H54 (cell line): ENCODE results near the gene ANLN.
"Not testable (repeated sequence)": the region's sequence is repeated elsewhere in the genome, so short reads cannot be mapped to it uniquely, and the experiment has no call there.

ENCODE experiments used
- DNase-seq: peaks from one replicate; pipeline ENCODE4 v3.0.0; 2011; ENCODE audit warnings: low spot score, mixed read lengths; ENCODE audit not compliant: insufficient read length
- FAIRE-seq: peaks from 3 replicates; lab custom pipeline; 2011; peaks lifted over from hg19 to GRCh38; lab: Jason Lieb, UNC
- POLR2A ChIP-seq: IDR thresholded peaks from 2 replicates; pipeline ENCODE4 v1.6.1; 2011; ENCODE audit warnings: low read depth, mild to moderate bottlenecking, low read length

The ANLN gene

DNA sequence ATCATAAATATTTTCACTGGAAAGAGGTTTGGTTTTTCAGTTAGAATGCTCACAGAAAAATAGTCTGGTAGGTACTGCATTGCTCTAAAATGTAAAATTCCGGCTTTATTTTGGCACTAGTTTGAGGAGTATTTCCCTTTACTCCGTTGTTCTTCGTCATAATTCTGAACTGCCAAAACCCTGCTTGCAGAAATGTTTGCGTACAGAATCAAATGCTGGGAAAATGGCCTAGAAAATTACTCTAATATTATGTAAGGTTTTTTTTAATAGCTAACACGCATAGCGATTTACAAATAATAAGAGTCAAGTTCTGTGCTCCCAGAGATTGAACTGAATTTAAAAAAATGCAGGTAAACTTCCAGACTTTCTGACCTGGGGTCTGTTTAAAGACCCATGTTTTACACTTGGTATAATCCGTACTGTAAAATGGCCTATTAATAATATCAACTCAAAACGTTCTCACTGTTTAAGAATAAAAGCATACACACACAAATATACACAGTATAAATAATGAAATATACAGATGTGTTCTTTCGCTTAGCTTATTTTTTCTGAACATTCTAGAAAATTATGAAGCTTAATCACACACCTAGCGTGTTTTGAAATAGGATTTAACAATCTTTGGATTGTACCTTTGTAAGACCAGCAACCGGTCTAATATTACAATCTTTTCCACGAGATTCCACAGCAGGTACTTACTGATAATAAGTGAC is 23.5 kb upstream of the ANLN start:
- FAIRE-seq = no peak
- TF ChIP-seq POLR2A = no peak

GRCh38 chr7:36366718-36367560 is 22.7 kb upstream of the ANLN start:
- TF ChIP-seq POLR2A = peak; percentile 62
- peak; percentile 99 for DNase-seq
- FAIRE-seq = peak; percentile 85

More for the DNA sequence above, 23.5 kb upstream of the ANLN start:
- no peak for DNase-seq

GRCh38 chr7:36367561-36368077 is 22.0 kb upstream of the ANLN start:
- no peak for DNase-seq
- no peak for FAIRE-seq
- TF ChIP-seq POLR2A = no peak

DNA sequence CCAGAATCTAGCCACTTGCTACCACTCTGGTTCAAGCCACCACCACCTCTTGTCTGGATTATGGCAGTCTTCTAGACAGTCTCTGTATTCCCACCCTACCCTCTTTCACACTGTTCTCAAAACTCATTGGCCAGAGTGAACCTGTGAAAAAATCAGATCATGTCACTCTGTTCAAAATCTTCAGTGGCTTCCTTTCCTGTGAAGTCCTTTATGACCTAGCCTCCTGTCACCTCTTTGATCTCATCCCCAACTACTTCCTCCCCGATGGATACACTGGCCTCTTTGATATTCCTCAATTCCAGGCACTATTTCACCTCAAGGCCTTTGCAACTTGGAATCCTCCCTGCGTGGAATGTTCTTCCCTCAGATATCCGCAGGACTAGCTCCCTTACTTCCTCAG is 21.2 kb upstream of the ANLN start:
- no peak for TF ChIP-seq POLR2A
- DNase-seq (no peak), FAIRE-seq (no peak)

GRCh38 chr7:36369171-36369570 is 20.5 kb upstream of the ANLN start:
- TF ChIP-seq POLR2A = no peak
- FAIRE-seq (no peak), DNase-seq (no peak)

DNA sequence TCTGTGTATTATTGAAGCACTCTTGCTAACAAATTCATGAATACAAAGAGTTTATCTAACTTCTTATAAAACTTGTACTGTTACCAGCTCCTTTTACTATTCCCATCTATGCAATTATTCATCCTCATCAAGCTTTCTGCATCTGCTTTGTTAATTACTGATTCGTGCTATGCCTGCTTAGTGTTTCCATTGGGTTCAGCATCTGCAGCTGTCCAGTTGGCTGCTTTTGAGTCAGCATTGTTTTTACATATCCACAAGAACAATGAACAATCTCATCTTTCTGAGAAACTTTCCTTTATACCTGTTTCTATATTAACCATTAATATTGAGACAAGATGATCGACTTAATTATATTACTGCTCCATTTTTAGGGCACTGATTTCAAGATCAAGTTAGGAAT is 19.6 kb upstream of the ANLN start:
- DNase-seq (no peak), FAIRE-seq (no peak)
- TF ChIP-seq POLR2A = no peak

GRCh38 chr7:36372156-36372555 is 17.5 kb upstream of the ANLN start:
- DNase-seq = no peak
- FAIRE-seq = no peak

DNA sequence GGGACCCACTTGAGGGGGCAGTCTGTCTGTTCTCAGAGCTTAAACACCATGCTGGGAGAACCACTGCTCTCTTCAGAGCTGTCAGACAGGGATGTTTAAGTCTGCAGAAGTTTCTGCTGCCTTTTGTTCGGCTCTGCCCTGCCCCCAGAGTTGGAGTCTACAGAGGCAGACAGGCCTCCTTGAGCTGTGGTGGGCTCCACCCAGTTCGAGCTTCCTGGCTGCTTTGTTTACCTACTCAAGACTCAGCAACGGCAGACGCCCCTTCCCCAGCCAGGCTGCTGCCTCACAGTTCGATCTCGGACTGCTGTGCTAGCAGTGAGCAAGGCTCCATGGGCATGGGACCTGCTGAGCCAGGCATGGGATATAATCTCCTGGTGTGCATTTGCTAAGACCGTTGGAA is 11.1 kb upstream of the ANLN start:
- FAIRE-seq, DNase-seq: not testable (repeated sequence)

More at GRCh38 chr7:36372156-36372555, 17.5 kb upstream of the ANLN start:
- no peak for TF ChIP-seq POLR2A

GRCh38 chr7:36379831-36380504 is 9.7 kb upstream of the ANLN start:
- TF ChIP-seq POLR2A = no peak

GRCh38 chr7:36381056-36381455 is 8.6 kb upstream of the ANLN start:
- FAIRE-seq (no peak), DNase-seq (no peak)
- no peak for TF ChIP-seq POLR2A

More at GRCh38 chr7:36379831-36380504, 9.7 kb upstream of the ANLN start:
- FAIRE-seq (no peak), DNase-seq (no peak)

GRCh38 chr7:36383284-36383683 is 6.4 kb upstream of the ANLN start:
- not testable (repeated sequence) for FAIRE-seq, DNase-seq

GRCh38 chr7:36385646-36386045 is 4.0 kb upstream of the ANLN start:
- not testable (repeated sequence) for FAIRE-seq

DNA sequence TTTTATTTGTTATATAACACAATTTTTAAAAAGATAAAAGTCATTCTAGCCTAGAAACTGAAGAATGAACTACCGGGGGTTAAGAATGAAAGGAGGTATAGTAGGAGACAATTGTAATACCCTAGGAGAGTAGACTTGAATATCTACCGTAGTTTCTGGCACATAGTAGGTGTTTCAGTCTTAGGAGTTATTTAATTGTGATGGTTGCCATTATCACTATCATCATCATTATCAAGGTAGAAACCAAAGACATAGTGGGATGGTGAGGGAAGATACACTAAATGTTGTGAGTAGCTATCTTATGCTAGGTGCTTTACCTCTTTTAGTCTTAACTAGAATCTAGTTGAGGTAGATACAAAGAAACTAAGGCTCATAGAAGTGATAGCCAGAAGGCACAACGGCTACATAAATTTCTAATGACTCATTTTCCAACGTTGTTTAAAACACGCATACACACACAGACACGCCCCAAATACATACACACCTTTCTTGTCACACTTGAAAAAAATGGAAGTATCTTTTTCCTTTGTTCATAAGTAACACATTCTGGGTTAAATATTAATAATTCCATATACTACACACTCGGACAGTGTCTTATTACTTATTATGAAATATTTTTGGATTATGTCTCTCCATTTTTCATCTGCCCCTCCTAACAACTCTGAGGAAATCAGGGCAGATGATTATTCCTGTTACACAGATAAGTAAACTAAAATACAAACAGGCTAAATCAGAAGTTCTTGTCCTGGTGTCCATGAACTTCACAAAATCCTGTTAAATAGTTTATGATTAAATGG is 2.0 kb upstream of the ANLN start:
- no peak for FAIRE-seq
- no peak for DNase-seq
- no peak for TF ChIP-seq POLR2A

More at GRCh38 chr7:36385646-36386045, 4.0 kb upstream of the ANLN start:
- not testable (repeated sequence) for DNase-seq
